Measurements from ENCODE around the gene S1PR1.
"Not testable (repeated sequence)": the region's sequence is repeated elsewhere in the genome, so short reads cannot be mapped to it uniquely, and the experiment has no call there.

S1PR1 gene

DNA sequence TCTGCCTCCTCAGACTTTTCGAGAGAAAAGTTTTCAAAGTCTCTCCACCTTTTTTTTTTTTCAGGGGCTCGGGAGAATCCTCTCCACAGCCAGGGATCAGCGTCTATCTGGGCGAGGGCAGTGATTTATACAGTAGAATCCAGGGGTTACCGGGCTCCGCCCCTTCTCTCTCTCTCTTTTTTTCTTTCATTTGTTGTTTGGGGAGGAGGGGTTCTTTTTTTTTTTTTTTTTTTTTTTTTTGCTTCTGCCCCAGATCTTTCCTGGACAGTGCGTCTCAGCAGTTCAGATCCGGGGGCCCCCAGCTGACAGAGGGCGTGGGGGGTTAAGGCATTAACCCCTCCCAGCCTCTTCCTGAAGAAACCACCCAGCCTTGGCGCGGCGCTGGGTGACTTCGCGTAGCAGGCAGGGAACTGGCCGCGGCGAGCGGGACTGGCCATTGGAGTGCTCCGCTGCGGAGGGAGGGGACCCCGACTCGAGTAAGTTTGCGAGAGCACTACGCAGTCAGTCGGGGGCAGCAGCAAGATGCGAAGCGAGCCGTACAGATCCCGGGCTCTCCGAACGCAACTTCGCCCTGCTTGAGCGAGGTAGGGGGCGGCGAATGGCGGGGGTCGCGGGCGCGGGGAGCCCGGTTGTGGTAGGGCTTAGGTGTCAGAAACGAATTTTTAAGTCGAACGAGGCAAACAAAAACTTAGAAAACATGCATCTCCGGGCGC, at the start of gene S1PR1:
Gene S1PR1 (plus strand): TSS at position 504 of the 713 bp plus-strand sequence. CDS start 1,966 bp downstream, outside the sequence.
- no peak for TF ChIP-seq ZNF274 (IDR thresholded peaks at IDR 0.05; ENCODE audit: low read depth, low read length)
- H3K4me3 ChIP-seq (ENCODE audit: low read length), result peak within 1 kb of the TSS; percentile 99

DNA sequence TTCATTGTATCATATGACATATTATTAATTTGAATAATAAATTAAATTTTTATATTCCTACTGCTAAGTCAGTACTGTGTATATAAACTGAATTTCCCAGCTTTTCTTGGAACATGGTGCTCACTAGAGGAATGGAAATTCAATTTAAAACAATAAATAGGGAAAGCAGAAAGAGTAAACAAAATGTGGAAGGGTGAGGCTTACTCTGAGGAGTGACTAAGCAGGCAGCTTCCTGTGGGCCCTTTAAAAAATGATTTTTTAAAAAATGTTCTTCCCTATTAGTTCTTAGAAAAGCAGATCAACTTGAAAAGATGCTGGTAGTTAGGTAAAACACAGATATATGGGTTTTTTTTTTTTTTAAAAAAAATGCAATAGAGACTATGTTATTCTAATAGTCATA, 49.5 kb upstream of the S1PR1 start:
- no peak overlapping the region for H3K4me3 ChIP-seq (ENCODE audit: low read length)

DNA sequence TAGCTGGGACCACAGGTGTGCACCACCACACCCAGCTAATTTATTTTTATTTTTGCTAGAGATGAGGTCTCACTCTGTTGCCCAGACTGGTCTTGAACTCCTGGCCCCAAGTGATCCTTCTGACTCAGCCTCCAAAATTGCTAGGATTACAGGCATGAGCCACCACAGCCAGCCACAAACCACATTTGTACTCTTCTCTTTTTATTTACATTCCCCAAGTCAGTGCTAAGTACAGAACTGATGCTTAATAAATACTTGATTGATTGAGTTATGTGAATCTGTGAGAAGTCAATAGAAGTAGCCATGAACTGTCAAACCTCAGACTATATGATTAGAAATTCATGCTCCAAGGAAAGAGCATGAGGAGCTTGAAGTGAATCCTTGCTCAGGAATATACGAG, 48.5 kb upstream of the S1PR1 start:
- TF ChIP-seq ZNF274 (IDR thresholded peaks at IDR 0.05; ENCODE audit: low read depth, low read length), result no peak
- H3K4me3 ChIP-seq (ENCODE audit: low read length), result no peak overlapping the region

More for the DNA sequence above, 49.5 kb upstream of the S1PR1 start:
- no peak for TF ChIP-seq ZNF274 (IDR thresholded peaks at IDR 0.05; ENCODE audit: low read depth, low read length)

DNA sequence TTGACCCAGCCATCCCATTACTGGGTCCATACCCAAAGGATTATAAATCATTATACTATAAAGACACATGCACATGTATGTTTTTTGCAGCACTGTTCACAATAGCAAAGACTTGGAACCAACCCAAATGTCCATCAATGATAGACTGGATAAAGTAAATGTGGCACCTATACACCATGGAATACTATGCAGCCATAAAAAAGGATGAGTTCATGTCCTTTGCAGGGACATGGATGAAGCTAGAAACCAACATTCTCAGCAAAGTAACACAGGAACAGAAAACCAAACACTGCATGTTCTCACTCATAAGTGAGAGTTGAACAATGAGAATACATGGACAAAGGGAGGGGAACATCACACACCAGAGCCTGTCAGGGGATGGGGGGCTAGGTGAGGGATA, 47.9 kb upstream of the S1PR1 start:
- not testable (repeated sequence) for H3K4me3 ChIP-seq (ENCODE audit: low read length)

DNA sequence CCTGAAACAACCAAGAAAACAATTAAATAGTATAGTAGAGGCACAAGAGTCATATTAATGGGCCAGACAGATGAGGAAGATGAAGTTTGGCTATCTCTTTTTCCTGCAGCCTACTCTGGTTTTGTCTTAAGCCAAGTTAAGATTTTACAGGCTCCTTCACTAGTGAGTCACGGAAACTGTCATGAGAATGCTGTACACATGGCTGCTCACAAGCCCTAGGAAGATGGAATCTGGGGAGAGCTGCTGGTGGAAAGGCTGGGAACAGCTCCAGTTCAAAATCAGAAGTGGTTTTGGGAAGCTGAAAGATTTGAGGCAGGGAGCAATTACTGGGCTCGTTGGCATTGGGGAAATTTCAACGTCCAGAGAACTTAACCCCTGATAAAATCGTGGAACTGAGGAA, 46.4 kb upstream of the S1PR1 start:
- H3K4me3 ChIP-seq (ENCODE audit: low read length), result no peak overlapping the region
- TF ChIP-seq ZNF274 (IDR thresholded peaks at IDR 0.05; ENCODE audit: low read depth, low read length), result no peak

DNA sequence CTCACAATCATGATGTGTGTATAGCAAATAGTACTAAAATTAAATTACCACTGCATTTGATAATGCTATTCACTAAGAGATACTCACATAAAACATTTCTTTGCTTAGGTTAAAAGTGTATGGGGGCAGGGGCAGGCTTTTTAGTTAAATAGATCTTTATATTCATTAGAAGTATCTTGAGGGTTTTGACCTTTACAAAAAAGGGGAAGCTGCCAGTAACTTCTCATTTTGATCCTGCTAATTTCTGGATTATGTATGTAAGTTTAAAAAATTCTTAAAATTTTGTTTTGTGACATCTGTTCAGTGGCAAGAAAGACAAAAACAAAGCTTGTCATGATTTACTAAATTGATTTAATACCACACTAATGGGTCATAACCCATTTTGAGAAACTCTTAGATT, 45.8 kb upstream of the S1PR1 start:
- TF ChIP-seq ZNF274 (IDR thresholded peaks at IDR 0.05; ENCODE audit: low read depth, low read length), result no peak
- H3K4me3 ChIP-seq (ENCODE audit: low read length), result no peak overlapping the region

DNA sequence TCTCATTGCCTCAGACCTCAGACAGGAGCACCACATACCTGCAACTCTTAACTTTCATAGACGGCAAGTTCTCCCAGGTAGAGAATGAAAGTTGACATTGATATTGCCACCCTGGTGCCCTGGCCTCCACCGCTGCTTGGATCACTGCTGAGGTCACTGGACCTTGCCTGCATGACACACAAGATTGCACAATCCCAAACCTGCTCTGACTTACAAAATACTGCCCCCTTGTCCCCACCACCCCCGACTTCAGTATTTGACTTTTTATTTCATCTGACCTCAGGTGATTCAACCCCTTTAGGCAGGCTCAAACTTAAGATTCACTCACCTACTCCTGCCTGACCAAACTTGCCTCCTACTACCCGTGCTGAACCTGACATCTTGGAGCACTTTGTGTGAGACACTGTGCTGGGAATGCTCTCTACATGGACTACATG, 43.1 kb upstream of the S1PR1 start:
- TF ChIP-seq ZNF274 (IDR thresholded peaks at IDR 0.05; ENCODE audit: low read depth, low read length), result no peak
- no peak overlapping the region for H3K4me3 ChIP-seq (ENCODE audit: low read length)

DNA sequence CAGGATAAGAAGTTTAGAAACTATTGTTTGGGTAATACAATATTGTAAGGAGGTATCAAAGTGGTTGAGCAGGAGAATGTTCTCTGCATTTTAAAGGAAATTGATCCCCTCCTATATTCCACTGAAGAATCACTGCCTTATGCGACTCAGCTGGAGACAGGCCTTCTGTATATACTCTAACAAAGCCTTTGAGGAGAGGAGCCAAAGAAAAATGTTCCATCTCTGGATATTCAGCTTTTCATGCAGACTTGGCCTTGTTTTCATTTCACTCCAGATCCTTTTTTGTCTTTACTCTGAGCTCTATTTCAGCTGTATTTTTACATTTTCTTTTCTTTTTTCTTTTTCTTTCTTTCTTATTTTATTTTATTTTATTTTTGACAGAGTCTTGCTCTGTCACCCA, 42.1 kb upstream of the S1PR1 start:
- no peak overlapping the region for H3K4me3 ChIP-seq (ENCODE audit: low read length)
- TF ChIP-seq ZNF274 (IDR thresholded peaks at IDR 0.05; ENCODE audit: low read depth, low read length), result no peak

DNA sequence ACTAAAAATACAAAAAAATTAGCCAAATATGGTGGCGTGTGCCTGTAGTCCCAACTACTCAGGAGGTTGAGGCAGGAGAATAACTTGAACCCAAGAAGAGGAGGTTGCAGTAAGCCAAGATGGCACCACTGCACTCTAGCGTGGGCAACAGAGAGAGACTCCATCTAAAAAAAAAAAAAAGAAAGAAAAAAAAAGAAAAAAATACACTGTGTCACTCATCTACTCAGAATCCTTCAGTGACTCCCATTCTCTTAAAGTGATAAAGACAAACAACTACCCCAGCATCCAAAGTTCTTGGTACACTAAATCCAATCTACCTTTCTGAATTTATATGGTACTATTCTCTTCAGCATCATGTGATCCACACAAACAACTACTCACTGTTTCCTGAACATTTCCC, 40.2 kb upstream of the S1PR1 start:
- TF ChIP-seq ZNF274 (IDR thresholded peaks at IDR 0.05; ENCODE audit: low read depth, low read length), result no peak
- no peak overlapping the region for H3K4me3 ChIP-seq (ENCODE audit: low read length)

DNA sequence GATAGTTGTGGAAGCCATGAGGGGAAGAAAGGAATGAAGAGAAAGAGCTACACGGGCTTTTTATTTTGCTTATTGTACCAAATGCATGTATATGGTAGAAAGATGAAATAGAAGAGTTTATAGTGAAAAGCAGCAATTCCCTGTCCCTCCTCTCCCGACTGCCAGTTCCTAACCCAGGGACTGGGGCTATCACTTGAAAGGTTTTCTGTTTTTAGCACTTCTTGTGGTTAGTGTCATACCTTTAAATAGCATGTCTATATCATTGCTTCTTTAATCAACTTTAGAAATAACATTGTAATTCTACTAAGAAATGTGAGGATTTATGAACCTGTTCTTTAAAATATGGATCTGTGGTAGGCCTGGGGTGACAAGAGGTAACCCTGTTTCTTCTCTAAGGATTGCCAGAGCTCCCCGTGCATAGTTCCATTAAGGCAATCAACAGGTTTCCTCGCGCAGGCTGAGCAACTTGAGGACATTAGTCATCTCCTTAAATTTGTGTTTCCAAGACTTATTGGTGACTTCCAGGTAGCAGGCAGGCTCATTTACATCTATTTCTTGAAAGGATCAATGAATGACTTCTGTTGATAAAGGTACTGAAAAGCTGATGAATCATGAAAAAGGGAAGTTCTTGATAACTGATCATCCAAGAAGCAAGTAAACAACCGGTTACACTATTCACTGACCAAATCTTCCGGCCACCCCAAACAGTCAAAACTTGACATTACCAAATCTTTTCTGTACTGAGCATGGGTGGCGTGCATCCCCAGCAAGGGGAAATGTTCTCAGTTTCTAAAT, 37.8 kb upstream of the S1PR1 start:
- no peak for TF ChIP-seq ZNF274 (IDR thresholded peaks at IDR 0.05; ENCODE audit: low read depth, low read length)
- peak overlapping the region; percentile 42; the same call in 1 of the 2 replicates for H3K4me3 ChIP-seq (ENCODE audit: low read length)

DNA sequence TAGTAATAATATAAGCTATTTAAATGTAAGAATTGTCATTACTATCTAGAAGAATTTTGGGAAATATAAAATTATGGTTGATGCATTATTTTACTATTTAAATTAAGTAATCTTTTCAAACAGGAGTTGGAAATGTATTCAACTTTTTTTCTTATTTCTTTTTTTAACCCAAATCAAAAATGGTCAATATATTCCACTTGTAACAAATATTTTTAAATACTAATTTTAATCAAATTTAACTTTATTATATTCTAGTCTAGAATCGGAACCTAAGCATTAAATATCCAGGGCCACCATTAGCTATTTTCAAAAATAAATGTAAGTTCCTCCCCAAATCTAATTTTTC, 37.2 kb upstream of the S1PR1 start:
- no peak for TF ChIP-seq ZNF274 (IDR thresholded peaks at IDR 0.05; ENCODE audit: low read depth, low read length)

DNA sequence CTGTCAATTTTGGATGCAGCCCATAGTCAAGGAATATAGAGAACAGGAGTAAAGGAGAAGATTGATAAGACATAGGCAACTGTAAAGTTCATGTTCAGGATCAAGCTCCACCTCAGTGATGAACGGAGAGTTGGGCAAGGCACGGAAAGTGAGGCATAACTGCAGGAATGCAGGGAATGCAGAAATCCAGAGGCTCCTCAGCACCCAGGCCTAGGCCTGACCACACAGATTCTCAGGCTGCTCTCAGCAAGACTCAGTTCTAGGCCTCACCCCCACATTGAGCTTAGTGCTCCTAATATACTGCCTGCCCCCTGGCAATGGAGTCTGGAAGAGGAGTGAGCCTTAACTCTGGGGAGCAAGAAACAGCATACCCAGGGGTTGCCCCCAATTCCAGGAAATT, 36.3 kb upstream of the S1PR1 start:
- no peak overlapping the region for H3K4me3 ChIP-seq (ENCODE audit: low read length)
- no peak for TF ChIP-seq ZNF274 (IDR thresholded peaks at IDR 0.05; ENCODE audit: low read depth, low read length)

More for the DNA sequence above, 37.2 kb upstream of the S1PR1 start:
- H3K4me3 ChIP-seq (ENCODE audit: low read length), result no peak overlapping the region

DNA sequence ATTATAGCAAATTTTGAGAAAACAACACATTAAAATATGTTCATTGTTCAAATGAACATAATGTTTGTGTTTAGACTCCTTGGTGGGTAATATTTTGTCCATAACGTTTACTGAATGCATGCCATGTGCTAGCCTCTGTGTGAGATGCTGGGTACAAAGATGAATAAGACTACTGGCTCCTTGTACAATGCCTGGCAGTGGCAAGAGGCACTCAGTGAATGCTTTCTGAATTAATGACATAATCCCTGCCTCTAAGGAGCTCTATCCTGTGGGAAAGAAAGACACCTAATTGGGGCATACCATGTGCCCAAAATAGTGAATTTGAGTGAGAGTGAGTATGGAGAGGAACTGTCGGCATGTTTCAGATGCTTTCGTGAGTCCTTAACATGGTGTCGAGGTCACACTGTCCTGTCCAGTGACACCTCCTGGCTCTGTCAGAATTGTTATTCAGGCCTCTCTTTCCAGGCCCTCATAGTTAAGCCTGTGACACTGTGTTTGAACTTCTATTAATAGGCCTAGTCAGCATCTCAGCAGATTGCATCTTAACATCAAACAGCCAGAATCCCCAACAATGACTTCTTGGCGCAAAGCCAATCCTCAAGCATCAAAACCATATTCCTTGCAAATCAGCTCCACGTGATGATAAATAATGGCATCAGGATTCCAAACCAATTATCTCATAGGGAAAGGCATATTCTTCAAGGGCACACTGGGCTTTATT, 32.8 kb upstream of the S1PR1 start:
- H3K4me3 ChIP-seq (ENCODE audit: low read length), result no peak overlapping the region
- TF ChIP-seq ZNF274 (IDR thresholded peaks at IDR 0.05; ENCODE audit: low read depth, low read length), result no peak

DNA sequence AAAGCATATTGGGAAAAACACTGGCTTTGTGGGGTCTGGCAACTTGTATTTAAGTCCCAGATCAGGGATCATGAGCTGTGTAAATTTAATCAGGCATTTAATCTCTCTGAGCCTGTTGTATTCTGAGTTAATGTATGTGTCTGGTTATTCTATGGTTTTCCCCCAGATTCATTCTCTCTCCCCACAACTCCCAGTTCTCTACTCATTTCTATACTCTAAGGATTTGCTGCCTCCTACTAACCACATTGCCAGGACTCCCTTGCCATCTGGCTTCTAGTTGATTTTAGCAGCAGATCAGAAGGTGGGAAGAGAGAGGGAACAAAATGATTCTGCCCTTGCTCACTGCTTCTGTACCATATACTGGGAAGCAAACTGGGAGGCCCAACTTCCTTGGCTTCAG, 31.4 kb upstream of the S1PR1 start:
- no peak for TF ChIP-seq ZNF274 (IDR thresholded peaks at IDR 0.05; ENCODE audit: low read depth, low read length)
- no peak overlapping the region for H3K4me3 ChIP-seq (ENCODE audit: low read length)

DNA sequence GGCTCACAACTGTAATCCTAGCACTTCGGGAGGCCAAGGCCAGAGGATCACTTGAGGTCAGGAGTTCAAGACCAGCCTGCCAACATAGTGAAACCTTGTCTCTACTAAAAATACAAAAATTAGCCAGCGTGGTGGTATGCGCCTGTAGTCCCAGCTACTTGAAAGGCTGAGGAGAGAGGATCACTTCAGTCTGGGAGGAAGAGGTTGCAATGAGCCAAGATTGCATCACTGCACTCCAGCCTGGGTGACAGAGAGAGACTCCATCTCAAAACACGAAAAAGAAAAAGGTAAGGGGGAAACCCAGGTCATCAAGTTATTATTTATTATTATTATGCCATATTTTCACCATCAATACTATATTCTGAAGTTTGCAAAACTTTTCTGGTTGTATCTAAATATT, 30.7 kb upstream of the S1PR1 start:
- H3K4me3 ChIP-seq (ENCODE audit: low read length), result not testable (repeated sequence)

DNA sequence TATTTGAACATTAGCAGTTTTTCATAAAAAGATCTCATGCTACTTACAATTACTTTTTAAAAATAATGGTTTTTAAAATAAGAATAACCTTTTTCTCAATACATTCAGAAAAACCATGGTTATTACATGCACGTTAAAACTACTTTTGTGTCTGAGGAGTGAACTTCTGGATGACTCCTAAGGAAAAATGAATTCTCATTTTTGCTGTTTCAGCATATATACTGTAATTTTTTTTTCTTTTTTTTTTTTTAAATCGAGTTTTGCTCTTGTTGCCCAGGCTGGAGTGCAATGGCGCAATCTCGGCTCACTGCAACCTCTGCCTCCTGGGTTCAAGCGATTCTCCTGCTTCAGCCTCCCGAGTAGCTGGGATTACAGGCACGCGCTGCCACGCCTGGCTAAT, 29.5 kb upstream of the S1PR1 start:
- H3K4me3 ChIP-seq (ENCODE audit: low read length), result not testable (repeated sequence)

Data from GM08714 (cell line).